ENCODE results near the gene NFATC2.

DNA sequence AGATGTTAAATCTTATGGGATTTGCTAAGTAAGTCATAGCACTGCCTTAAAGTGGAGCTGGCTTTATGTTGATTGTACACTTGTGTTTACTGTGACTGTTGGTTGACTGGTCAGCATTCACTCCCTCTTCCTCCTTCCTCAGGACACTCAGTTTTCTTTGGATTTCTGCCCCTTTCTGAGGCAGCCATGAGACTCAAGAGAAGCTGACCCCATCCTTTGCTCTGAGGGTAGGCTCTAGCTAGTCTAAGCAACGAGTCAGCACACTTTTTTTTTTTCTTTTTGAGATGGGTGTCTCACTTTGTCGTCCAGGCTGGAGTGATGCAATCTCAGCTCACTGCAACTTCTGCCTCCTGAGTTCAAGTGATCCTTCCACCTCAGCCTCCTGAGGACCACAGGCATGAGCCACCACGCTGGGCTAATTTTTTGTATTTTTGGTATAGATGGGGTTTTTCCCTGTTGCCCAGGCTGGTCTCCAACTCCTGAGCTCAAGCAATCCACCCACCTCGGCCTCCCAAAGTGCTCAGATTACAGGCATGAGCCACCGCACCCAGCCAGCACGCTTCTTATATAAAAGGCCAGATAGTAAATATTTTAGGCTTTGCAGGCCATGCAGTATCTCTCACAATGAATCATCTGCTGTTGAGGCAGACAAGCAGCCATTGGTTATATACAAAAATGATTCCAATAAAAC lies 191.4 kb downstream of the NFATC2 start:
- TF ChIP-seq, protein P1, sequence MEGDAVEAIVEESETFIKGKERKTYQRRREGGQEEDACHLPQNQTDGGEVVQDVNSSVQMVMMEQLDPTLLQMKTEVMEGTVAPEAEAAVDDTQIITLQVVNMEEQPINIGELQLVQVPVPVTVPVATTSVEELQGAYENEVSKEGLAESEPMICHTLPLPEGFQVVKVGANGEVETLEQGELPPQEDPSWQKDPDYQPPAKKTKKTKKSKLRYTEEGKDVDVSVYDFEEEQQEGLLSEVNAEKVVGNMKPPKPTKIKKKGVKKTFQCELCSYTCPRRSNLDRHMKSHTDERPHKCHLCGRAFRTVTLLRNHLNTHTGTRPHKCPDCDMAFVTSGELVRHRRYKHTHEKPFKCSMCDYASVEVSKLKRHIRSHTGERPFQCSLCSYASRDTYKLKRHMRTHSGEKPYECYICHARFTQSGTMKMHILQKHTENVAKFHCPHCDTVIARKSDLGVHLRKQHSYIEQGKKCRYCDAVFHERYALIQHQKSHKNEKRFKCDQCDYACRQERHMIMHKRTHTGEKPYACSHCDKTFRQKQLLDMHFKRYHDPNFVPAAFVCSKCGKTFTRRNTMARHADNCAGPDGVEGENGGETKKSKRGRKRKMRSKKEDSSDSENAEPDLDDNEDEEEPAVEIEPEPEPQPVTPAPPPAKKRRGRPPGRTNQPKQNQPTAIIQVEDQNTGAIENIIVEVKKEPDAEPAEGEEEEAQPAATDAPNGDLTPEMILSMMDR (IDR thresholded peaks at IDR 0.05; ENCODE audit: low read depth, low read length) = no peak
- no peak for TF ChIP-seq EZH2phosphoT487 (IDR thresholded peaks at IDR 0.05; ENCODE audit: low read depth)

All from OCI-LY3 (cell line).